GM15510 (cell line): ENCODE results near the gene DKK3.

ENCODE experiments used
- POLR2A ChIP-seq: IDR thresholded peaks from 3 replicates; pipeline ENCODE4 v1.6.1; 2011; ENCODE audit warnings: borderline replicate concordance; ENCODE audit not compliant: insufficient read length; ENCODE audit errors: extremely low read depth

The DKK3 gene

GRCh38 chr11:12007769-12008737 lies at the start of gene DKK3:
TSS of gene DKK3 (minus strand) at chr11:12008626. CDS start at chr11:12008582, 44 bp downstream.
- TF ChIP-seq POLR2A = no peak

- TF ChIP-seq POLR2A = no peak
These were observed 49.0 kb upstream of the DKK3 start for GRCh38 chr11:12057299-12057980.

- no peak for TF ChIP-seq POLR2A
These were observed 47.7 kb upstream of the DKK3 start for GRCh38 chr11:12056119-12056518.

- TF ChIP-seq POLR2A = no peak
These were observed 45.4 kb upstream of the DKK3 start for GRCh38 chr11:12053606-12054361.

- TF ChIP-seq POLR2A = no peak
These were observed 44.5 kb upstream of the DKK3 start for GRCh38 chr11:12052676-12053605.

- TF ChIP-seq POLR2A = no peak
These were observed 42.8 kb upstream of the DKK3 start for GRCh38 chr11:12051287-12051662.

- TF ChIP-seq POLR2A = no peak
These were observed 42.3 kb upstream of the DKK3 start for GRCh38 chr11:12050470-12051286.

- TF ChIP-seq POLR2A = no peak
These were observed 40.7 kb upstream of the DKK3 start for GRCh38 chr11:12048936-12049790.

- TF ChIP-seq POLR2A = no peak
These were observed 38.3 kb upstream of the DKK3 start for GRCh38 chr11:12046636-12047236.

GRCh38 chr11:12045914-12046635 lies 37.6 kb upstream of the DKK3 start:
- no peak for TF ChIP-seq POLR2A

GRCh38 chr11:12044799-12045198 lies 36.4 kb upstream of the DKK3 start:
- no peak for TF ChIP-seq POLR2A

GRCh38 chr11:12043959-12044791 lies 35.7 kb upstream of the DKK3 start:
- TF ChIP-seq POLR2A = no peak
